ENCODE data around the gene NFIA. TPM values are rescaled to one million over a fixed set of nuclear protein-coding genes. Genes with fewer than 3 reads are reported as not detected.

The NFIA gene
- total and polyA plus RNA-seq, 10 of the 15 experiments (the other 5 are each of a cell fraction or from before 2014, with no cell fraction given), result 0.10 to 0.16 TPM; not detected in 8

GRCh38 chr1:61213245-61214011, 131.1 kb downstream of the NFIA start:
- H3K9ac ChIP-seq (ENCODE audit: control insufficient read depth, insufficient read depth, low read length), result no peak overlapping the region
- RAD21 ChIA-PET (ENCODE audit: unreplicated experiment), result interaction anchor here (0.8 kb wide), 1 partner anchor 17 kb away, joined by 3 read pairs; no protein-coding TSS in a partner anchor

GRCh38 chr1:61215119-61215518, 132.8 kb downstream of the NFIA start:
- CTCF ChIA-PET, result no interaction called here
- intact Hi-C loops (cut with micrococcal nuclease; ENCODE audit: unreplicated experiment), result no loop called here
- no peak for FAIRE-seq
- TF ChIP-seq FOXM1 (IDR thresholded peaks at IDR 0.05; ENCODE audit: low read depth, low read length) (no peak), BCLAF1 (IDR thresholded peaks at IDR 0.05) (no peak), BCL3 (IDR thresholded peaks at IDR 0.05; ENCODE audit: borderline replicate concordance, insufficient read depth, low read depth, low read length, poor library complexity, severe bottlenecking) (no peak), NFYB (IDR thresholded peaks at IDR 0.05; ENCODE audit: insufficient read depth, low read depth, low read length) (no peak), KAT2A (conservative IDR thresholded peaks at IDR 0.05; ENCODE audit: control insufficient read depth, low read depth, low read length) (no peak), GATAD2B (conservative IDR thresholded peaks at IDR 0.05; ENCODE audit: low read depth) (no peak)

More at GRCh38 chr1:61213245-61214011, 131.1 kb downstream of the NFIA start:
- CTCF ChIA-PET, result no interaction called here
- POLR2A ChIA-PET, result no interaction called here
- SMC1A ChIA-PET (ENCODE audit: uncharacterized antibody, unreplicated experiment), result no interaction called here
- Histone ChIP-seq H3K36me3 (ENCODE audit: control insufficient read depth in 2 of 2, insufficient read depth in 2 of 2, low read length in 1 of 2) (no peaks in the 10 kb centered on the region), H2AFZ (ENCODE audit: control insufficient read depth, low read depth, low read length) (no peak overlapping the region), H3K9me3 (replicated peaks; ENCODE audit: control insufficient read depth, insufficient read depth, low read length) (no peaks in the 10 kb centered on the region), H3K27ac (ENCODE audit: control insufficient read depth, insufficient read depth) (no peak overlapping the region), H3K4me2 (ENCODE audit: control insufficient read depth, insufficient read depth) (no peak overlapping the region), H4K20me1 (ENCODE audit: control insufficient read depth, insufficient read depth) (no peaks in the 10 kb centered on the region), H3K4me1 (ENCODE audit: control insufficient read depth, insufficient read depth, low read length) (no peaks in the 10 kb centered on the region), H3K4me3 (no peak overlapping the region), H3K27me3 (replicated peaks in 1 of 2; ENCODE audit: control insufficient read depth in 2 of 2, insufficient read depth in 2 of 2, low read length in 1 of 2) (no peaks in the 10 kb centered on the region), H3K79me2 (ENCODE audit: control insufficient read depth, insufficient read depth, low read length) (no peaks in the 10 kb centered on the region)
- intact Hi-C loops (cut with micrococcal nuclease; ENCODE audit: unreplicated experiment) (no loop called here), in situ Hi-C loops (cut with MboI) (no loop called here)
- TF ChIP-seq ZBTB33 (IDR thresholded peaks at IDR 0.05), result no peak
- DNase-seq (ENCODE audit: low read depth, low spot score) (no peak), ATAC-seq (no peak), FAIRE-seq (no peak)
- 71% methylated on average over 12 of the region's 12 CpGs for WGBS (ENCODE audit: insufficient coverage, insufficient replicate concordance, low lambda C conversion rate, missing lambda C conversion rate)
- BruUV-seq (replicated peaks), result no TSS peak

More at GRCh38 chr1:61215119-61215518, 132.8 kb downstream of the NFIA start:
- ATAC-seq, result no peak
- Histone ChIP-seq H3K4me1 (ENCODE audit: control insufficient read depth, insufficient read depth, low read length) (no peaks in the 10 kb centered on the region), H3K27ac (ENCODE audit: control insufficient read depth, insufficient read depth) (no peak overlapping the region), H3K36me3 (ENCODE audit: control insufficient read depth in 2 of 2, insufficient read depth in 2 of 2, low read length in 1 of 2) (no peaks in the 10 kb centered on the region), H4K20me1 (ENCODE audit: control insufficient read depth, insufficient read depth) (no peaks in the 10 kb centered on the region), H3K4me3 (no peak overlapping the region), H3K79me2 (ENCODE audit: control insufficient read depth, insufficient read depth, low read length) (no peaks in the 10 kb centered on the region), H2AFZ (ENCODE audit: control insufficient read depth, low read depth, low read length) (no peak overlapping the region), H3K9me3 (replicated peaks; ENCODE audit: control insufficient read depth, insufficient read depth, low read length) (no peaks in the 10 kb centered on the region), H3K27me3 (replicated peaks in 1 of 2; ENCODE audit: control insufficient read depth in 2 of 2, insufficient read depth in 2 of 2, low read length in 1 of 2) (no peaks in the 10 kb centered on the region), H3K9ac (ENCODE audit: control insufficient read depth, insufficient read depth, low read length) (no peak overlapping the region), H3K4me2 (ENCODE audit: control insufficient read depth, insufficient read depth) (no peak overlapping the region)
- no peak for DNase-seq (ENCODE audit: low read depth, low spot score)
- ChIA-PET SMC1A (ENCODE audit: uncharacterized antibody, unreplicated experiment) (no interaction called here), RAD21 (ENCODE audit: unreplicated experiment) (no interaction called here), POLR2A (no interaction called here)
- 0% methylated on average over 2 of the region's 2 CpGs for WGBS (ENCODE audit: insufficient coverage, insufficient replicate concordance, low lambda C conversion rate, missing lambda C conversion rate)
- in situ Hi-C loops (cut with MboI), result no loop called here
- BruUV-seq (replicated peaks), result no TSS peak

Data from GM12878 (cell line).